HG03571 (cell line): ENCODE measurements around the gene HTR4.
"Not testable (repeated sequence)": the region's sequence is repeated elsewhere in the genome, so short reads cannot be mapped to it uniquely, and the experiment has no call there.

Source experiments
- ATAC-seq: cut with Tn5 transposase; IDR thresholded peaks from one replicate; pipeline ENCODE4 v1.9.1; 2021; ENCODE audit not compliant: unreplicated experiment

HTR4 gene

GRCh38 chr5:148540647-148541046 is 113.7 kb downstream of the HTR4 start:
- no peak for ATAC-seq

- ATAC-seq = no peak
Measured at GRCh38 chr5:148539851-148540250, 114.5 kb downstream of the HTR4 start.

GRCh38 chr5:148535190-148535589 is 119.1 kb downstream of the HTR4 start:
- no peak for ATAC-seq

- ATAC-seq = no peak
Measured at GRCh38 chr5:148532969-148533670, 121.2 kb downstream of the HTR4 start.

- ATAC-seq = not testable (repeated sequence)
Measured at GRCh38 chr5:148529450-148529849, 124.9 kb downstream of the HTR4 start.

- no peak for ATAC-seq
Measured at GRCh38 chr5:148524721-148525120, 129.6 kb downstream of the HTR4 start.

GRCh38 chr5:148523139-148523538 is 131.2 kb downstream of the HTR4 start:
- no peak for ATAC-seq

GRCh38 chr5:148515460-148515859 is 138.9 kb downstream of the HTR4 start:
- no peak for ATAC-seq

- ATAC-seq = no peak
Measured at GRCh38 chr5:148514344-148514743, 140.0 kb downstream of the HTR4 start.

- ATAC-seq = no peak
Measured at GRCh38 chr5:148512498-148512897, 141.8 kb downstream of the HTR4 start.

GRCh38 chr5:148511810-148512347 is 142.4 kb downstream of the HTR4 start:
- ATAC-seq = peak; percentile 79

GRCh38 chr5:148509893-148510292 is 144.4 kb downstream of the HTR4 start:
- ATAC-seq = no peak

- no peak for ATAC-seq
Measured at GRCh38 chr5:148507648-148508047, 146.7 kb downstream of the HTR4 start.

GRCh38 chr5:148499452-148499851 is 154.9 kb downstream of the HTR4 start:
- no peak for ATAC-seq

- ATAC-seq = no peak
Measured at GRCh38 chr5:148497757-148498156, 156.6 kb downstream of the HTR4 start.

- ATAC-seq = no peak
Measured at GRCh38 chr5:148492351-148492750, 162.0 kb downstream of the HTR4 start.

- ATAC-seq = no peak
Measured at GRCh38 chr5:148491793-148492184, 162.5 kb downstream of the HTR4 start.

GRCh38 chr5:148491015-148491792 is 163.1 kb downstream of the HTR4 start:
- no peak for ATAC-seq

GRCh38 chr5:148488757-148489156 is 165.6 kb downstream of the HTR4 start:
- ATAC-seq = no peak

GRCh38 chr5:148486456-148486855 is 167.9 kb downstream of the HTR4 start:
- no peak for ATAC-seq

GRCh38 chr5:148484651-148485050 is 169.7 kb downstream of the HTR4 start:
- ATAC-seq = no peak

GRCh38 chr5:148483750-148484149 is 170.6 kb downstream of the HTR4 start:
- ATAC-seq = no peak
